ENCODE results near the gene PPEF2. TPM values are rescaled to one million over a fixed set of nuclear protein-coding genes. Genes with fewer than 3 reads are reported as not detected.

The PPEF2 gene
- polyA plus RNA-seq (2011; rRNA removed) (not detected in 2 replicates), polyA plus RNA-seq (2017; fragmentation: RNase III; extraction: RNeasy Plus Mini Kit Qiagen cat#74134 plus additional on column Dnase treatment) (0.03 TPM in 1 of 3 replicates, not detected in the others), polyA minus RNA-seq (2011; rRNA and poly(A)+ RNA removed) (not detected in 2 replicates)
- 0.01 TPM in 1 of 2 replicates, not detected in the other for polyA plus RNA-seq (2012; cell fraction: cytosol; rRNA removed)
- 0.02 TPM in 1 of 2 replicates, not detected in the other for polyA plus RNA-seq (2012; cell fraction: nucleus; rRNA removed)

- 66% methylated on average over 2 of the region's 5 CpGs for WGBS (ENCODE audit: missing lambda C conversion rate)
- Histone ChIP-seq H3K4me3 (no peak within 1 kb of the TSS), H3K4me1 (no peaks in the 10 kb centered on the region), H3K9me3 (no peaks in the 10 kb centered on the region), H3K4me2 (no peak within 1 kb of the TSS), H3K27ac (no peak within 1 kb of the TSS)
- no peak for FAIRE-seq
- no peak for ATAC-seq
- no peak for DNase-seq (ENCODE audit: low read depth in 1 of 2, low spot score in 1 of 2)
- POLR2A ChIA-PET, result no interaction called here
- CTCF ChIA-PET, result interaction anchor here (1.9 kb wide), 1 partner anchor 14 kb away, joined by 4 read pairs; no protein-coding TSS in a partner anchor
- TF ChIP-seq HOXA7 (CRISPR knock-in tag; IDR thresholded peaks at IDR 0.05) (no peak), HOXB5 (CRISPR knock-in tag; IDR thresholded peaks at IDR 0.05) (no peak), ZSCAN20 (CRISPR knock-in tag; IDR thresholded peaks at IDR 0.05) (no peak), SREBF2 (IDR thresholded peaks at IDR 0.05) (no peak), CBX8 (IDR thresholded peaks at IDR 0.05) (no peak), NFE2L2 (conservative IDR thresholded peaks at IDR 0.05; ENCODE audit: low read length) (no peak), HOXB13 (CRISPR knock-in tag; IDR thresholded peaks at IDR 0.05; ENCODE audit: low read depth) (no peak), FOSB (CRISPR knock-in tag; IDR thresholded peaks at IDR 0.05) (no peak), CEBPB (IDR thresholded peaks at IDR 0.05) (no peak), HEYL (CRISPR knock-in tag; IDR thresholded peaks at IDR 0.05) (no peak), POLR2AphosphoS2 (conservative IDR thresholded peaks at IDR 0.05; ENCODE audit: low read length) (no peak), BCL3 (IDR thresholded peaks at IDR 0.05) (no peak)
- TF ChIP-seq, protein P1, sequence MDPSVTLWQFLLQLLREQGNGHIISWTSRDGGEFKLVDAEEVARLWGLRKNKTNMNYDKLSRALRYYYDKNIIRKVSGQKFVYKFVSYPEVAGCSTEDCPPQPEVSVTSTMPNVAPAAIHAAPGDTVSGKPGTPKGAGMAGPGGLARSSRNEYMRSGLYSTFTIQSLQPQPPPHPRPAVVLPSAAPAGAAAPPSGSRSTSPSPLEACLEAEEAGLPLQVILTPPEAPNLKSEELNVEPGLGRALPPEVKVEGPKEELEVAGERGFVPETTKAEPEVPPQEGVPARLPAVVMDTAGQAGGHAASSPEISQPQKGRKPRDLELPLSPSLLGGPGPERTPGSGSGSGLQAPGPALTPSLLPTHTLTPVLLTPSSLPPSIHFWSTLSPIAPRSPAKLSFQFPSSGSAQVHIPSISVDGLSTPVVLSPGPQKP (IDR thresholded peaks at IDR 0.05; ENCODE audit: low read depth, low read length), result no peak
- TF ChIP-seq, protein P2, sequence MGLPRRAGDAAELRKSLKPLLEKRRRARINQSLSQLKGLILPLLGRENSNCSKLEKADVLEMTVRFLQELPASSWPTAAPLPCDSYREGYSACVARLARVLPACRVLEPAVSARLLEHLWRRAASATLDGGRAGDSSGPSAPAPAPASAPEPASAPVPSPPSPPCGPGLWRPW (IDR thresholded peaks at IDR 0.05), result no peak
Observed at GRCh38 chr4:75902352-75902751, at the start of gene PPEF2. Gene PPEF2, minus strand, starts transcription at chr4:75902452. Its CDS starts 6,127 bp downstream, at chr4:75896325.

GRCh38 chr4:75950213-75950815 is 48.1 kb upstream of the PPEF2 start:
- CTCF ChIA-PET, result no interaction called here
- Histone ChIP-seq H3K27ac (no peak overlapping the region), H3K4me3 (no peak overlapping the region), H3K4me1 (no peaks in the 10 kb centered on the region), H3K9me3 (no peaks in the 10 kb centered on the region), H3K4me2 (no peak overlapping the region)
- DNase-seq (ENCODE audit: low read depth in 1 of 2, low spot score in 1 of 2), result no peak
- ATAC-seq, result no peak
- POLR2A ChIA-PET, result no interaction called here
- TF ChIP-seq FOXS1 (CRISPR knock-in tag; IDR thresholded peaks at IDR 0.05) (no peak), MYC (IDR thresholded peaks at IDR 0.05; ENCODE audit: borderline replicate concordance, low read length) (no peak)
- TF ChIP-seq, protein P3, sequence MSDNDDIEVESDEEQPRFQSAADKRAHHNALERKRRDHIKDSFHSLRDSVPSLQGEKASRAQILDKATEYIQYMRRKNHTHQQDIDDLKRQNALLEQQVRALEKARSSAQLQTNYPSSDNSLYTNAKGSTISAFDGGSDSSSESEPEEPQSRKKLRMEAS (IDR thresholded peaks at IDR 0.05), result no peak
- no peak for FAIRE-seq
- WGBS (ENCODE audit: missing lambda C conversion rate), result 84% methylated on average over 3 of the region's 3 CpGs

DNA sequence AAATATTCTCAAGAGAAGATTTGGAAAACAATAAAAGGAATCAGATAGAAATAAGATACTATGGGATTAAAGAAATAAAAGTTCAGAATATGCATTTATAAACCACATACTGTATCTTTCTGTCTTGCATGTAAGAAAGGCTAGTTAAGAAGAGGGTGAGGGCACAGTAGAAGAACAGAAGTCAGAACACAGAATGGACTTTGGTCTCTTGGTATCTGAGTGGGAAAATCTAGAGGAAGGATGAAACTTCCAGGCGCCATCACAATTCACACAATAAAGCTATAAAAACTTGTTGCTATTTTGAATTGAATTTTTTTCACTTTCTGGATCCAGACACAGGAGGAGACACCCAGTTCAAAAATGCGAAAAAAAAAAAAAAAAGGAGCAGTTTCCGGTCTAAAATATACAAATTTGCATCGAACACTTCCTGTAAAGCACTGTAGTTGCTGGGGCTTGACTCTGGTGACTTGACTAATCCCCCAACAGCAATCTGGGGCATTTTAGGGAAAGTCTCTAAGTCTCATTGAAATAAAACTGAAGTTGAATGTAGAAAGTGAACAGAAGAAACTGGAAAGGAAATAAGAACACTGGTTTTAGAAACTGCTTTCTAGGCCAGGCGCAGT is 46.7 kb upstream of the PPEF2 start:
- Histone ChIP-seq H3K27ac (no peak overlapping the region), H3K9me3 (no peaks in the 10 kb centered on the region), H3K4me1 (no peaks in the 10 kb centered on the region), H3K4me3 (no peak overlapping the region), H3K4me2 (no peak overlapping the region)
- ChIA-PET POLR2A (no interaction called here), CTCF (interaction anchor here (0.7 kb wide), 1 partner anchor 22 kb away, joined by 3 read pairs; no protein-coding TSS in a partner anchor)
- ATAC-seq, result no peak
- 66% methylated on average over 5 of the region's 5 CpGs for WGBS (ENCODE audit: missing lambda C conversion rate)
- TF ChIP-seq RARB (CRISPR knock-in tag; IDR thresholded peaks at IDR 0.05) (no peak), SREBF2 (IDR thresholded peaks at IDR 0.05) (no peak), HEYL (CRISPR knock-in tag; IDR thresholded peaks at IDR 0.05) (no peak), TP53 (CRISPR knock-in tag; IDR thresholded peaks at IDR 0.05) (no peak), ZNF302 (CRISPR knock-in tag; IDR thresholded peaks at IDR 0.05) (no peak), CBX8 (IDR thresholded peaks at IDR 0.05) (no peak)
- no peak for DNase-seq (ENCODE audit: low read depth in 1 of 2, low spot score in 1 of 2)
- FAIRE-seq, result no peak

Measured in A549 (cell line).